B cell (primary cell): ENCODE measurements around the gene NHS. TPM values are rescaled to one million over a fixed set of nuclear protein-coding genes. Genes with fewer than 3 reads are reported as not detected.

Experiments used
- ATAC-seq: fragments of 200-7000 bp; cut with Tn5 transposase; one replicate; pipeline ENCODE4 v1.10.0; 2021; ENCODE audit warnings: low read depth, mild to moderate bottlenecking, moderate number of reproducible peaks, moderate library complexity
- CTCF ChIA-PET: fragments of 350-600 bp; sonication (Branson Sonifier 250); formaldehyde crosslinking; loops from one replicate; lab custom pipeline; 2021; ENCODE audit warnings: antibody characterized with exemption, inconsistent platforms; lab: Charles Lee
- POLR2A ChIA-PET: fragments of 350-600 bp; sonication (Branson Sonifier 250); formaldehyde crosslinking; loops from one replicate; lab custom pipeline; 2021; ENCODE audit warnings: antibody characterized with exemption; lab: Charles Lee
- DNase-seq: peaks from one replicate; pipeline ENCODE4 v3.0.0; 2013
- H2AFZ ChIP-seq: 2 replicates; pipeline ENCODE4 v1.6.1; 2012; ENCODE audit warnings: mild to moderate bottlenecking, low read depth, low read length; ENCODE audit not compliant: insufficient read depth, poor library complexity, severe bottlenecking
- H3K27ac ChIP-seq, 2 donors: 1 replicate in 1 of 2; 2 replicates in 1 of 2; pipeline ENCODE4 v1.5.1; 2012 to 2013; ENCODE audit warnings: low read length in 2 of 2, mild to moderate bottlenecking in 2 of 2, moderate library complexity in 1 of 2
- H3K27me3 ChIP-seq, 4 experiments: fragments of 200-600 bp in 1 of 4; sonication (generic) in 1 of 4; replicated peaks in 1 of 4; 1 replicate in 2 of 4; 2 replicates in 2 of 4; pipeline versions ENCODE4 v1.6.1 to v1.7.0; 2013 to 2016; ENCODE audit warnings: low read length in 3 of 4, mild to moderate bottlenecking in 2 of 4, mixed read lengths in 1 of 4, moderate library complexity in 1 of 4; ENCODE audit not compliant: insufficient read depth in 4 of 4, control insufficient read depth in 3 of 4; ENCODE audit errors: control extremely low read depth in 1 of 4
- H3K36me3 ChIP-seq, 2 experiments: replicated peaks in 1 of 2; 1 replicate in 1 of 2; 2 replicates in 1 of 2; pipeline versions ENCODE4 v1.6.1 to v1.7.1; 2013; ENCODE audit warnings: low read length in 1 of 2; ENCODE audit not compliant: insufficient read depth in 2 of 2, control insufficient read depth in 1 of 2; ENCODE audit errors: control extremely low read depth in 1 of 2, extremely low read depth in 1 of 2
- H3K4me1 ChIP-seq, 2 donors: fragments of 200-600 bp in 1 of 2; sonication (generic) in 1 of 2; 1 replicate in 1 of 2; 2 replicates in 1 of 2; pipeline versions ENCODE4 v1.5.1 to v1.6.1; 2013 to 2017; ENCODE audit warnings: low read length in 2 of 2; ENCODE audit not compliant: control insufficient read depth in 2 of 2, insufficient read depth in 2 of 2
- H3K4me2 ChIP-seq: replicated peaks from 2 replicates; pipeline ENCODE3; 2012; ENCODE audit warnings: mild to moderate bottlenecking, low read depth, low read length; ENCODE audit not compliant: poor library complexity, severe bottlenecking
- H3K4me3 ChIP-seq, 5 experiments: fragments of 200-600 bp in 1 of 5; sonication (generic) in 1 of 5; 1 replicate in 3 of 5; 2 replicates in 2 of 5; pipeline versions ENCODE4 v1.5.1 to v1.7.0; 2011 to 2016; ENCODE audit warnings: low read length in 4 of 5, mild to moderate bottlenecking in 4 of 5, low read depth in 2 of 5, control low read depth in 1 of 5, moderate library complexity in 1 of 5; ENCODE audit not compliant: insufficient read depth in 1 of 5; ENCODE audit errors: control extremely low read depth in 1 of 5, extremely low read depth in 1 of 5
- H3K79me2 ChIP-seq: fragments of 200-600 bp; sonication (generic); one replicate; pipeline ENCODE4 v1.6.0; 2016; ENCODE audit warnings: low read length; ENCODE audit not compliant: control insufficient read depth, insufficient read depth
- H3K9ac ChIP-seq: fragments of 200-600 bp; sonication (generic); 2 replicates; pipeline ENCODE4 v1.6.1; 2017; ENCODE audit warnings: mild to moderate bottlenecking, low read length, moderate library complexity
- H3K9me3 ChIP-seq, 3 donors: one replicate each; pipeline versions ENCODE4 v1.6.1 to v1.7.1; 2013; ENCODE audit warnings: low read length in 2 of 3; ENCODE audit not compliant: control insufficient read depth in 2 of 3, insufficient read depth in 1 of 3; ENCODE audit errors: control extremely low read depth in 1 of 3
- H4K20me1 ChIP-seq: 2 replicates; pipeline ENCODE4 v1.6.0; 2012; ENCODE audit warnings: mild to moderate bottlenecking, low read length; ENCODE audit not compliant: insufficient read depth, control insufficient read depth, poor library complexity, severe bottlenecking
- H3K27ac Mint-ChIP-seq: one replicate; pipeline ENCODE4 v1.8.0; 2021; ENCODE audit warnings: mixed read lengths
- H3K27me3 Mint-ChIP-seq: one replicate; pipeline ENCODE4 v1.8.0; 2021; ENCODE audit warnings: mixed read lengths
- H3K4me1 Mint-ChIP-seq: one replicate; pipeline ENCODE4 v1.8.0; 2021; ENCODE audit warnings: mixed read lengths
- H3K4me3 Mint-ChIP-seq: one replicate; pipeline ENCODE4 v1.8.0; 2021; ENCODE audit warnings: mixed read lengths
- H3K9me3 Mint-ChIP-seq: one replicate; pipeline ENCODE4 v1.8.0; 2022; ENCODE audit warnings: mixed read lengths; ENCODE audit not compliant: insufficient read depth
- CTCF ChIP-seq: fragments of 200-600 bp; IDR thresholded peaks from one replicate; pipeline ENCODE4 v1.8.0; 2022; ENCODE audit warnings: antibody characterized with exemption, mild to moderate bottlenecking
- EZH2 ChIP-seq: IDR thresholded peaks from 2 replicates; pipeline ENCODE4 v1.6.1; 2012; ENCODE audit warnings: borderline replicate concordance, low read depth, mild to moderate bottlenecking, moderate library complexity, low read length; ENCODE audit not compliant: insufficient read depth, poor library complexity, severe bottlenecking
- WGBS: methylation state at CpG from one replicate; pipeline ENCODE4 v1.1.5; 2013; ENCODE audit warnings: missing lambda C conversion rate; ENCODE audit not compliant: insufficient coverage; 5-methylcytosine and 5-hydroxymethylcytosine counted together
- intact Hi-C: fragments of 100-400 bp; cut with micrococcal nuclease; formaldehyde crosslinking; loops from one replicate; pipeline ENCODE4 v1.10.0; 2022
- polyA plus RNA-seq: library from polyadenylated mRNA; depleted of rRNA; stranded (reverse); fragments of >200 nt; gene quantifications from 2 replicates; pipeline ENCODE4 v1.2.3, GENCODE V29; 2012
- total RNA-seq, 2 donors: library from RNA; stranded (reverse); fragments of 120-200 nt in 1 of 2; gene quantifications; 1 replicate in 1 of 2; 2 replicates in 1 of 2; pipeline versions ENCODE4 v1.2.3 to v1.2.4, GENCODE V29; 2013 to 2022

Gene NHS
- total and polyA plus RNA-seq, 2 donors (not counting 1 experiment from before 2014, with no cell fraction given), result not detected

GRCh38 chrX:17596061-17596460 is 221.1 kb downstream of the NHS start:
- H2AFZ ChIP-seq, result no peak overlapping the region
- Mint-ChIP-seq H3K4me1 (no peaks in the 10 kb centered on the region), H3K4me3 (no peak overlapping the region), H3K9me3 (no peaks in the 10 kb centered on the region), H3K27me3 (peaks cover 3% of the 10 kb centered on the region), H3K27ac (no peak overlapping the region)
- intact Hi-C loops, result no loop called here
- ATAC-seq (no peak), DNase-seq (no peak)
- no peaks in the 10 kb centered on the region for H3K9me3 ChIP-seq
- H3K27ac ChIP-seq, result no peak overlapping the region
- no peak overlapping the region for H3K4me3 ChIP-seq
- H3K9ac ChIP-seq, result no peak overlapping the region
- ChIA-PET POLR2A (no interaction called here), CTCF (no interaction called here)
- H3K79me2 ChIP-seq, result no peaks in the 10 kb centered on the region
- TF ChIP-seq CTCF (no peak), EZH2 (no peak)
- no peaks in the 10 kb centered on the region for H4K20me1 ChIP-seq
- H3K4me1 ChIP-seq, result no peaks in the 10 kb centered on the region
- no peak overlapping the region for H3K4me2 ChIP-seq
- H3K27me3 ChIP-seq, result no peaks in the 10 kb centered on the region
- H3K36me3 ChIP-seq, result no peaks in the 10 kb centered on the region

GRCh38 chrX:17596546-17597205 is 221.7 kb downstream of the NHS start:
- 100% methylated on average over 1 of the region's 9 CpGs for WGBS
- POLR2A ChIA-PET, result no interaction called here
- no peak overlapping the region for H3K4me2 ChIP-seq
- H3K4me3 Mint-ChIP-seq, result no peak overlapping the region
- H3K4me1 Mint-ChIP-seq, result no peaks in the 10 kb centered on the region
- no peaks in the 10 kb centered on the region for H3K4me1 ChIP-seq
- ATAC-seq, result no peak
- H3K27me3 Mint-ChIP-seq, result peaks cover 3% of the 10 kb centered on the region
- no peak overlapping the region for H3K27ac Mint-ChIP-seq
- CTCF ChIA-PET, result no interaction called here
- intact Hi-C loops, result no loop called here
- no peaks in the 10 kb centered on the region for H3K79me2 ChIP-seq
- no peak overlapping the region for H3K9ac ChIP-seq
- H2AFZ ChIP-seq, result no peak overlapping the region
- no peaks in the 10 kb centered on the region for H3K9me3 Mint-ChIP-seq
- H3K27me3 ChIP-seq, result no peaks in the 10 kb centered on the region
- DNase-seq, result no peak
- TF ChIP-seq EZH2 (no peak), CTCF (no peak)
- no peaks in the 10 kb centered on the region for H4K20me1 ChIP-seq
- H3K36me3 ChIP-seq, result no peaks in the 10 kb centered on the region
- H3K4me3 ChIP-seq, result no peak overlapping the region
- no peak overlapping the region for H3K27ac ChIP-seq
- no peaks in the 10 kb centered on the region for H3K9me3 ChIP-seq
